NCI-H526 treated with DMSO at 0.1 percent for 48 hours (cell line): ENCODE data around the gene TIPARP.
A peak's percentile ranks its signal among the peaks of the same experiment; 100 is the strongest.
"Not testable (repeated sequence)": the region's sequence is repeated elsewhere in the genome, so short reads cannot be mapped to it uniquely, and the experiment has no call there.

ENCODE experiments used
- DNase-seq: peaks from one replicate; lab custom pipeline; 2025; lab: John Stamatoyannopoulos, UW

The TIPARP gene

GRCh38 chr3:156716105-156716862 is 41.9 kb downstream of the TIPARP start:
- DNase-seq: no peak

GRCh38 chr3:156718622-156719306 is 44.4 kb downstream of the TIPARP start:
- DNase-seq: no peak

GRCh38 chr3:156720826-156721225 is 46.4 kb downstream of the TIPARP start:
- DNase-seq: peak; percentile 16

GRCh38 chr3:156721687-156722618 is 47.6 kb downstream of the TIPARP start:
- DNase-seq: no peak

GRCh38 chr3:156723182-156723619 is 48.8 kb downstream of the TIPARP start:
- no peak for DNase-seq

GRCh38 chr3:156725682-156726081 is 51.3 kb downstream of the TIPARP start:
- no peak for DNase-seq

- no peak for DNase-seq
Measured at GRCh38 chr3:156726456-156726855, 52.1 kb downstream of the TIPARP start.

GRCh38 chr3:156727519-156728205 is 53.3 kb downstream of the TIPARP start:
- no peak for DNase-seq

- no peak for DNase-seq
Measured at GRCh38 chr3:156728267-156728985, 54.0 kb downstream of the TIPARP start.

- DNase-seq: no peak
Measured at GRCh38 chr3:156729460-156730179, 55.2 kb downstream of the TIPARP start.

- DNase-seq: no peak
Measured at GRCh38 chr3:156731813-156732212, 57.4 kb downstream of the TIPARP start.

- DNase-seq: no peak
Measured at GRCh38 chr3:156732261-156732660, 57.9 kb downstream of the TIPARP start.

GRCh38 chr3:156732715-156733421 is 58.5 kb downstream of the TIPARP start:
- DNase-seq: no peak

GRCh38 chr3:156734661-156735060 is 60.3 kb downstream of the TIPARP start:
- not testable (repeated sequence) for DNase-seq

- no peak for DNase-seq
Measured at GRCh38 chr3:156735471-156735870, 61.1 kb downstream of the TIPARP start.

- not testable (repeated sequence) for DNase-seq
Measured at GRCh38 chr3:156737049-156737448, 62.7 kb downstream of the TIPARP start.

GRCh38 chr3:156738251-156738650 is 63.9 kb downstream of the TIPARP start:
- DNase-seq: no peak

GRCh38 chr3:156739976-156740375 is 65.6 kb downstream of the TIPARP start:
- no peak for DNase-seq

- DNase-seq: not testable (repeated sequence)
Measured at GRCh38 chr3:156740581-156740980, 66.2 kb downstream of the TIPARP start.

- DNase-seq: no peak
Measured at GRCh38 chr3:156741935-156742334, 67.5 kb downstream of the TIPARP start.
